Endodermal cell (in vitro differentiated cells): ENCODE data around the gene ZDHHC14. TPM values are rescaled to one million over a fixed set of nuclear protein-coding genes. Genes with fewer than 3 reads are reported as not detected.
"Not testable (repeated sequence)": the region's sequence is repeated elsewhere in the genome, so short reads cannot be mapped to it uniquely, and the experiment has no call there.

Experiments
- DNase-seq: peaks from one replicate; pipeline ENCODE4 v3.0.0-alpha.2; 2017
- H3K27ac ChIP-seq: 2 replicates; pipeline ENCODE4 v1.5.1; 2013; ENCODE audit warnings: mild to moderate bottlenecking, low read depth, low read length, moderate library complexity
- H3K27me3 ChIP-seq: 2 replicates; pipeline ENCODE4 v1.6.1; 2013; ENCODE audit warnings: mild to moderate bottlenecking, low read length, moderate library complexity; ENCODE audit not compliant: insufficient read depth, control insufficient read depth, poor library complexity, severe bottlenecking
- H3K36me3 ChIP-seq: 2 replicates; pipeline ENCODE4 v1.7.0; 2013; ENCODE audit warnings: mild to moderate bottlenecking, low read length, moderate library complexity; ENCODE audit not compliant: control insufficient read depth, insufficient read depth
- H3K4me1 ChIP-seq: one replicate; pipeline ENCODE4 v1.7.0; 2013; ENCODE audit warnings: low read length; ENCODE audit not compliant: control insufficient read depth, insufficient read depth
- H3K4me3 ChIP-seq: 2 replicates; pipeline ENCODE4 v1.5.1; 2013; ENCODE audit warnings: mild to moderate bottlenecking, low read length, moderate library complexity
- H3K9ac ChIP-seq: 2 replicates; pipeline ENCODE4 v1.6.1; 2013; ENCODE audit warnings: mild to moderate bottlenecking, low read length, moderate library complexity; ENCODE audit not compliant: poor library complexity, severe bottlenecking; ENCODE audit errors: extremely low read depth
- H3K9me3 ChIP-seq: 2 replicates; pipeline ENCODE4 v1.6.1; 2013; ENCODE audit warnings: mild to moderate bottlenecking, low read length, moderate library complexity; ENCODE audit not compliant: control insufficient read depth
- H3K27ac Mint-ChIP-seq: 2 replicates; pipeline ENCODE4 v1.8.0; 2020; ENCODE audit warnings: mixed read lengths
- H3K27me3 Mint-ChIP-seq: 2 replicates; pipeline ENCODE4 v1.8.0; 2021; ENCODE audit warnings: mild to moderate bottlenecking, mixed read lengths; ENCODE audit not compliant: insufficient read depth
- H3K36me3 Mint-ChIP-seq: 2 replicates; pipeline ENCODE4 v1.8.0; 2020; ENCODE audit warnings: low read depth, mixed read lengths
- H3K4me1 Mint-ChIP-seq: 2 replicates; pipeline ENCODE4 v1.8.0; 2020; ENCODE audit warnings: mixed read lengths
- H3K4me3 Mint-ChIP-seq: 2 replicates; pipeline ENCODE4 v1.8.0; 2020; ENCODE audit warnings: mild to moderate bottlenecking, moderate library complexity, mixed read lengths
- H3K9me3 Mint-ChIP-seq: 2 replicates; pipeline ENCODE4 v1.8.0; 2020; ENCODE audit warnings: mild to moderate bottlenecking, mixed read lengths
- WGBS, 2 experiments: methylation state at CpG; one replicate each; pipeline versions ENCODE4 v1.1.5 to v1.1.7; 2013; ENCODE audit warnings: missing lambda C conversion rate in 2 of 2, mixed read lengths in 1 of 2; ENCODE audit not compliant: insufficient coverage in 1 of 2, insufficient read length in 1 of 2; 5-methylcytosine and 5-hydroxymethylcytosine counted together
- total RNA-seq, 2 donors: library from RNA; stranded (reverse); fragmentation: NEBNext Ultra II Directional in 1 of 2; extraction: Animal tissue kit (Norgen Biotek cat#: 25700) in 1 of 2; gene quantifications; 2 replicates in 1 of 2; 3 replicates in 1 of 2; pipeline ENCODE4 v1.2.1, GENCODE V29; 2021
- TF ChIP-seq, protein P1 (sequence below): fragments of 200-600 bp; sonication (generic); conservative IDR thresholded peaks from 2 replicates; pipeline ENCODE4 v1.5.0; 2021; ENCODE audit warnings: antibody characterized with exemption, mild to moderate bottlenecking

Gene ZDHHC14
- total RNA-seq, 2 donors from 2014 or later = 2.3 to 4.5 TPM

DNA sequence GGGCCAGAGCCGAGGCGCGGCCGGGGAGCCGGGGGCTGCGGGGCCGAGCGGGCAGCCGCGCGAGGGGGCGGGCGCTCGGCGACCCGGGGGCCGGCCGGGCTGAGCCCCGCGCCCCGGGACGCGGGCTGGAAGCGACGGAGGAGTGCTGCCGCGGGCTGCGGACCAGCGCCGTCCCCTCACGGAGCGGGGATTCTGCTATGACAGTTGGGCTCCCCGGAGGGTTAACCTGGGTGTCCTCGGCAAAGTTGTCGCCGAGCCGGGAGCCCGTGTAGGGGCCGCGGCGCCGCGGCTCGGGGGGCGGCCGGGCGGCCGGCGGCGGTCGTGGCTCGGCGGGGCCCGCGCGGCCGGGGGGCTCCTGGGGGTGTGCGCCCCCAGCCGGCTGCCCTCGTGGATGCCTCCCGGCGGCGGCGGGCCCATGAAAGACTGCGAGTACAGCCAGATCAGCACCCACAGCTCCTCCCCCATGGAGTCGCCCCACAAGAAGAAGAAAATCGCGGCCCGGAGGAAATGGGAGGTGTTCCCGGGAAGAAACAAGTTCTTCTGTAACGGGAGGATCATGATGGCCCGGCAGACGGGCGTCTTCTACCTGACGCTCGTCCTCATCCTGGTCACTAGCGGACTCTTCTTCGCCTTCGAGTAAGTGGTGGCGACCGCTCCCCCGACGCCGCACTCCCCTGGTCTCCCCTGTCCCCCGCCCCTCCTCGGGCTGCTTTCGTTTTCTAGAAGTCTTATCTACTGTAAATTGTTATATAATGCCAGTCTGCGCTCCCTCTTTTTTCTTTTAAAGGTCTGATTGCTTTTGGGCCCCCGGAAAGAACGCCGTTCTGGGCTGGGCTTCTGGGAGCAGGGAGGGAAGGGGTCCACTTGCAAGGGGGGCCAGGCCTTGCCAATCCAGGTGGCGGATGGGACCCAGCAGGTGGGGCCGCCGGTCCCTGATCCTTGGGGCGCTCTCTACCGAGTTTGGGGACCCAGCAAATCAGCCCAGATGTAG lies 936 bp downstream of the ZDHHC14 start:
- Histone ChIP-seq H3K9ac (no peak overlapping the region), H3K36me3 (no peaks in the 10 kb centered on the region), H3K27me3 (peaks cover 24% of the 10 kb centered on the region), H3K4me1 (no peaks in the 10 kb centered on the region), H3K9me3 (no peaks in the 10 kb centered on the region), H3K27ac (no peak overlapping the region), H3K4me3 (peak overlapping the region; percentile 78)
- Mint-ChIP-seq H3K27me3 (peaks cover 27% of the 10 kb centered on the region), H3K27ac (no peak overlapping the region), H3K4me3 (peak overlapping the region; percentile 71), H3K36me3 (no peaks in the 10 kb centered on the region), H3K9me3 (no peaks in the 10 kb centered on the region), H3K4me1 (peaks cover 8% of the 10 kb centered on the region)
- 1 to 2% methylated on average over 19 to 96 of the region's 96 CpGs for WGBS, 2 experiments
- peak; percentile 73 for DNase-seq
- TF ChIP-seq, protein P1, sequence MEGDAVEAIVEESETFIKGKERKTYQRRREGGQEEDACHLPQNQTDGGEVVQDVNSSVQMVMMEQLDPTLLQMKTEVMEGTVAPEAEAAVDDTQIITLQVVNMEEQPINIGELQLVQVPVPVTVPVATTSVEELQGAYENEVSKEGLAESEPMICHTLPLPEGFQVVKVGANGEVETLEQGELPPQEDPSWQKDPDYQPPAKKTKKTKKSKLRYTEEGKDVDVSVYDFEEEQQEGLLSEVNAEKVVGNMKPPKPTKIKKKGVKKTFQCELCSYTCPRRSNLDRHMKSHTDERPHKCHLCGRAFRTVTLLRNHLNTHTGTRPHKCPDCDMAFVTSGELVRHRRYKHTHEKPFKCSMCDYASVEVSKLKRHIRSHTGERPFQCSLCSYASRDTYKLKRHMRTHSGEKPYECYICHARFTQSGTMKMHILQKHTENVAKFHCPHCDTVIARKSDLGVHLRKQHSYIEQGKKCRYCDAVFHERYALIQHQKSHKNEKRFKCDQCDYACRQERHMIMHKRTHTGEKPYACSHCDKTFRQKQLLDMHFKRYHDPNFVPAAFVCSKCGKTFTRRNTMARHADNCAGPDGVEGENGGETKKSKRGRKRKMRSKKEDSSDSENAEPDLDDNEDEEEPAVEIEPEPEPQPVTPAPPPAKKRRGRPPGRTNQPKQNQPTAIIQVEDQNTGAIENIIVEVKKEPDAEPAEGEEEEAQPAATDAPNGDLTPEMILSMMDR = no peak

DNA sequence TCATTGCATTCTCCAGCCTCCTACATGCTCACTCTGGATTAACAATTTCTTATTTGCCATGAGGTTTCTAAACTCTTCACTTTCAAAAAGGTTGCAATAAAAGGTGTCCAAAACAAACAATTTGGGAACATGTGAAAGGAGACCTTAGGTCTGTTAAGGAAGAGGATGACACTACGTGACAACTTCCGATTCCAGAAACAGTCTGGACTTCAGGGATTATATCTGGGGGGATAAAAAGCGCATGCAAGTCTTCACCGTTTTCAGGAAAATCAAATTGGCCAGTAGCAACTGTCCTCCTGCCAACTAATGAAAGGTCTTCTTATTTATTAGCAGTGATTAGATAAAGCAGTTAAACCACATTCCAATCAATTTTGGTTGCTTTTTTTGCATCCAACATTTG lies 1.8 kb downstream of the ZDHHC14 start:
- no peaks in the 10 kb centered on the region for H3K4me1 ChIP-seq
- H3K27me3 Mint-ChIP-seq = peaks cover 27% of the 10 kb centered on the region
- no peak overlapping the region for H3K9ac ChIP-seq
- no peak overlapping the region for H3K27ac ChIP-seq
- H3K4me3 ChIP-seq = no peak overlapping the region
- H3K27me3 ChIP-seq = peaks cover 24% of the 10 kb centered on the region
- no peak for DNase-seq
- H3K36me3 Mint-ChIP-seq = no peaks in the 10 kb centered on the region
- H3K27ac Mint-ChIP-seq = no peak overlapping the region
- H3K9me3 ChIP-seq = no peaks in the 10 kb centered on the region
- no peaks in the 10 kb centered on the region for H3K9me3 Mint-ChIP-seq
- TF ChIP-seq, protein P1 = no peak
- H3K4me3 Mint-ChIP-seq = peak overlapping the region; percentile 71
- H3K36me3 ChIP-seq = no peaks in the 10 kb centered on the region
- 85 to 100% methylated on average over 2 to 4 of the region's 4 CpGs for WGBS, 2 experiments
- peaks cover 8% of the 10 kb centered on the region for H3K4me1 Mint-ChIP-seq

DNA sequence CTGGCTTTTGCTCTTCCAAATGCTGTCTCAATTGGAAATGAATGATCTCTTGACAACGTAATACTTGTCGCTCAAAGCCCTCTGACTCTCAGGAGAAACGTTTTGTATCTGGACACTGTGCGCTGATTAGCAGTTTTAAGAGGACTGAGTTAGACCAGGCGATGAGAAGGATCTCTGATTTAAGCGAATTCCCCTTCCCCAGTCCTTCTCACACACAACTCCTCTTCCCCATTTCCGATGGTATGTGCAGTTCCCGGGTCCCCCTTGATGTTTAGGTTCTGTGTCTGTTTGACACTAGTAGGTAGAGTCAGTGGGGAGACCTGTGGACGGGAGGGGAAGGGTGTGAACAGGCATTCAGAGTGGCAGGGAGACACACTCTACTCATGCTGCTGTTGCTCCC lies 2.5 kb downstream of the ZDHHC14 start:
- WGBS, 2 experiments = 87 to 88% methylated on average over 6 to 9 of the region's 9 CpGs
- Histone ChIP-seq H3K27me3 (peaks cover 24% of the 10 kb centered on the region), H3K9me3 (no peaks in the 10 kb centered on the region), H3K9ac (no peak overlapping the region), H3K27ac (no peak overlapping the region), H3K4me3 (no peak overlapping the region), H3K4me1 (no peaks in the 10 kb centered on the region), H3K36me3 (no peaks in the 10 kb centered on the region)
- TF ChIP-seq, protein P1 = no peak
- peaks cover 27% of the 10 kb centered on the region for H3K27me3 Mint-ChIP-seq
- H3K4me3 Mint-ChIP-seq = no peak overlapping the region
- no peak for DNase-seq
- no peak overlapping the region for H3K27ac Mint-ChIP-seq
- H3K36me3 Mint-ChIP-seq = no peaks in the 10 kb centered on the region
- peaks cover 8% of the 10 kb centered on the region for H3K4me1 Mint-ChIP-seq
- H3K9me3 Mint-ChIP-seq = no peaks in the 10 kb centered on the region

DNA sequence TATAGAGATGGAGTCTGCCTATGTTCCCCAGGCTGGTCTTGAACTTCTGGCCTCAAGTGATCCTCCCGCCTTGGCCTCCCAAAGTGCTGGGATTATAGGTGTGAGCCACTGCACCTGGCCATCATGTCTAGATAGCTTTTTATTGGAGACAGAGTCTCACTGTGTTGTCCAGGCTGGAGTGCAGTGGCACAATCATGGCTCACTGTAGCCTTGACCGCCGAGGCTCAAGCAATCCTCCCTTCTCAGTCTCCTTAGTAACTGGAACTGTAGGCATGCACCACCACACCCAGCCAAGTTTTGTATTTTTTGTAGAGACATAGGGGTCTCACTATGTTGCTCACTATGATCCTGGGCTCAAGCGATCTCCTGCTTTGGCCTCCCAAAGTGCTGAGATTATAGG lies 4.0 kb downstream of the ZDHHC14 start:
- not testable (repeated sequence) for H3K9me3 ChIP-seq, H3K27ac ChIP-seq, H3K36me3 ChIP-seq, H3K9ac ChIP-seq, H3K4me1 ChIP-seq, H3K9me3 Mint-ChIP-seq, H3K4me1 Mint-ChIP-seq, DNase-seq, H3K4me3 Mint-ChIP-seq, H3K4me3 ChIP-seq, H3K36me3 Mint-ChIP-seq, H3K27ac Mint-ChIP-seq
- peaks cover 24% of the 10 kb centered on the region for H3K27me3 ChIP-seq
- 96 to 100% methylated on average over 4 of the region's 4 CpGs for WGBS, 2 experiments
- peaks cover 27% of the 10 kb centered on the region for H3K27me3 Mint-ChIP-seq
